IPS-NIHi11 (cell line): ENCODE results near the gene GSX2.
"Not testable (repeated sequence)": the region's sequence is repeated elsewhere in the genome, so short reads cannot be mapped to it uniquely, and the experiment has no call there.

ENCODE experiments used
- DNase-seq: peaks from one replicate; pipeline ENCODE4 v3.0.0; 2012; ENCODE audit warnings: mixed read lengths, low spot score

The GSX2 gene

DNA sequence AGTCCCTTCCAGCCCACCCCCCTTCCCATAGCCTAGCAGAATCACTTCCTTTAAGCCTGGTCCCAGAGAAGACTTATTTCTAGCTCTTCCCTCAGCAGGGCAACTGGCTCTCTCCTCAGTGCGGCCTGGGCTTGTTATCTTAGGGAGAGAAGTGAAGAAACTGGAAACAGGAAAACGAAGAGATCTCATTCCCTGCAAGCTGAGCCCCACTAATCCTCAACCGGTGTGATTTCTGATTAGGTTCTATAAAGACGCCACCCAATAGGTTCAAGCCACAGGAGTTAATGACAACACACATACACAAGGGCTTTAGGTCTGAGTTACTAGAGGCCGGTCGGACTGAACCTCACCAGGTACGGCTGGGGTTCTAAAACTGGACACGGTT, 3.2 kb downstream of the GSX2 start:
- DNase-seq: no peak

DNA sequence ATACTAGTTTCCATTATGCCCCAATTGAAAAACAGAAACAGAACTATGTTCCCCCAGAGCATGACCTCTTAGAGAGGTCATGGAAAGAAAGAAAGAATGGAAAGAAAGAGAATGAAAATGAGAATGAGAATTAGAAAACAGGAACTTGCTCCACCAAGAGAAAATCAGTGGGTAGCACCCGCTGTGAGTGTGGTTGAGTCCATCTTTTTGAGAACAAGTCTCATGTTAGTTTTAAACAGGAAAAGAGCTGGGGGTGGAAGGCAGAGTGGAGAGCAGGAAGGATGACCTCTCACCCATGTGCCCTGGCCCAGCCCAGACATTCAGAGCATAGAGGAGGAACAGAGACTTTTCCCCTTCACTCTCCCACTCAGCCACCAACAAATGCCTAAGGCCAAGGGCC, 4.9 kb downstream of the GSX2 start:
- no peak for DNase-seq

DNA sequence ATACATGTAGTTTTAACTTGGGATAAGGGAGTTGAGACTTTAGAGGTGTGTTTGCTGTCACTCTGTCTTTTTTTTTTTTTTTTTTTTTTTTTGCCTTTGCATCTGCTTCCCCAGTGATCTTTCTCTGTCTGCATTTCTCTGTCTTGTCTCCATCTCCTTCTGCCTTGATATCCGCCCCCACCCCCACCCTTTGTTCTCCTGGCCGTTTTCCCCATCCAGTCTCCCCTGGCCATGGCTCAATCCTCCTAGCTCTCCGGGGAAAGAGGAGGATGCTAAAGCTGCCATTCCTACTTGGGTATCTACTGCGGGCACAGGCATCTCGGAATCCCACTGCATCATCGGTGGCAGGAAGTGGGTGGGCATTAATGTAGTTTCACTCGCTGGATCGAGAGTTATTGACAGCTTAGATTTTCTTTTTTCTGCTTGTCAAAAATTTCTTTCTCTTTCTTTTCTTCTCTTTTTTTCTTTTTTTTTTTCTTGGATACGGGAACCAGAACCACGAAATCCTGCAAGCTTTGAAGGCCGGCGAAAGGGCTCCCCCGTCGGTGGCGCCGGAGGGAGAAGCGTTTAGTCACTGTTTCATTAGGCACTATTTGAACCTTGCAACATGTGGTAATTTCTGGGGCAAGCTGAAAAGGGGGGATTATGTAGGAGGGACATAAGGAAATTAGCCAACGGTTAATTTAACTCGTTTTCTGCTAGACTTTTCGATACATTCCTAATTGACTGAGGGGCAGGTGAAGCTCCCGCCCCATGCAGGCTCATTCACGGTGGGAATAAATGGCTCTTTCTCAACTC, 8.2 kb downstream of the GSX2 start:
- DNase-seq: no peak

DNA sequence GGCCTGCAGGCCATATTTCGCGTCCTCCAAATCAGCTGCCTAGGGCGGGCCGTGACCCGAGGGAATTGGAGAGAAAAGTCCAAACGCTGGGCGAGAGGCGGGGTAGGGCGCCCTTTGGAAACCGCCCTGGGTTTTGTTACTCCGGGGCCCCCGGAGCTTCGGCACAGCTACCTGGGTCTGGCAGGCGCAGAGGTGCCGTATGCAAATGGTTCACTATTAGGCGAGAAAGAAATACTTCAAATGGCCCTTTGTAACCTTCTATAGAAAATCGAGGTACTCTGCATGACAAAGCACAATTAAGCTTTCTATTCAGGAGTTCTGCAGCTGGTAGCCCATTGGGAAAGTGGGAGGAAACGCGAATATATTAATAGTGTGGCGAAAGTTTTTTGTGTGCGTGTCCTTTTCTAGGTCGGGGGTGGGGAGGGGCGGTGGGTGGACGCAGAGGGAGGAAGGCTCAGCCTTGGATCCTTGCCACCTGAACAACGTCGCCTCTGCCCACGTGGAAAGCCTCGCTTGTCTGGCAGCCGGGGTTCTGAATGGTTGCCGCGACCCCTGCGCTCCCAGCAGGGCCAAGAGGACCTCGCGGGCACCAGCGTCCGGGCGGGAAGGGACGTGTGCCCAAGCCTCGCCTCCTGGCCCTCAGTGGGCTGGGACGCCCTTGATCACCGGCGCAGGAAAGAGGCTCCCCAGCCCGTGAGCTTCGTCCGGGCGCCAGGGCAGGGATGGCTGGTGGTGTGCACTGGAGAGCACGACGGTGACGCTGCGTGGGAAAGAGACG, 9.5 kb downstream of the GSX2 start:
- DNase-seq: no peak

DNA sequence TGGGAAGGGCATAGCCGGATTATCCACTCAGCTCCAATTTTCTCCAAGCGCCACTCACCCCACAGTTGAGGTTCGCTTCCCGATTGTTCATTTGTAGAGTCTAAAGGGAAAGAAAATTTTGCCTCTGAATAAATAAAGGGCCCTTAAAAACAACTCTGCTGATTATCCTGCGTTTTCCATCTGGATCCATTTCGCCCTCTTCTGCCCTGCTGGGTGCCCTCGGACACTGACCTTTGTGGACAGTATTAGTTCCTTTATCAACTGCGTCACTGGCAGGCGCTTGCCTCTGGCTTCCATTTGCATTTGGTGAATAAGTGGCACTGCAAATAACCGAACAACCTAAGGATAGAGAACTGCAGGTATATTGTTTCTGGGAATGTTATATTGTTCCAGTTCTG, 10.1 kb downstream of the GSX2 start:
- DNase-seq: no peak

DNA sequence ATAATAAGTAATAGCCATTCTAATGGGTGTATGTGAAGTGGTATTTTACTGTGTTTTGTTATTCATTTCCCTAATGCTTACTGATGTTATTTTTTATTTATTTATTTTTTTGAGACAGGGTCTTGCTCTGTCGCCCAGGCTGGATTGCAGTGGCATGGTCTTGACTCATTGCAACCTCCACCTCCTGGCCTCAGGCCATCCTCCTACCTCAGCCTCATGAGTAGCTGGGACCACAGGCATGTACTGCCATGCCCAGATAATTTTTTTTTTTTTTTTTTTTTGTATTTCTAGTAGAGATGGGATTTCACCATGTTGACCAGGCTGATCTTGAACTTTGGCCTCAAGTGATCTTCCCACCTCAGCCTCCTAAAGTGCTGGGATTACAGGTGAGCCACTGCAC, 13.2 kb downstream of the GSX2 start:
- DNase-seq: not testable (repeated sequence)

DNA sequence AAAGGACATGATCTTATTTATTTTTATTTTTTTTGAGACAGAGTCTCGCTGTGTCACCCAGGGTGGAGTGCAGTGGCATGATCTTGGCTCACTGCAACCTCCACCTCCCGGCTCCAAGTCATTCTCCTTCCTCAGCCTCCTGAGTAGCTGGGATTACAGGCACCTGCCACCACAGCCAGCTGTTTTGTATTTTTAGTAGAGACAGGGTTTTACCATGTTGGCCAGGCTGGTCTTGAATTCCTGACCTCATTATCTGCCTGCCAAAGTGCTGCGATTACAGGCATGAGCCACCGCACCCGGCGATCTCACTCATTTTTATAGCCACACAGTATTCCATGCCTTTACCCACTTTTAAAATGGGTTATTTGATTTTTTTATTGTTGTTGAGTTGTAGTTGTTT, 16.3 kb downstream of the GSX2 start:
- DNase-seq: not testable (repeated sequence)

DNA sequence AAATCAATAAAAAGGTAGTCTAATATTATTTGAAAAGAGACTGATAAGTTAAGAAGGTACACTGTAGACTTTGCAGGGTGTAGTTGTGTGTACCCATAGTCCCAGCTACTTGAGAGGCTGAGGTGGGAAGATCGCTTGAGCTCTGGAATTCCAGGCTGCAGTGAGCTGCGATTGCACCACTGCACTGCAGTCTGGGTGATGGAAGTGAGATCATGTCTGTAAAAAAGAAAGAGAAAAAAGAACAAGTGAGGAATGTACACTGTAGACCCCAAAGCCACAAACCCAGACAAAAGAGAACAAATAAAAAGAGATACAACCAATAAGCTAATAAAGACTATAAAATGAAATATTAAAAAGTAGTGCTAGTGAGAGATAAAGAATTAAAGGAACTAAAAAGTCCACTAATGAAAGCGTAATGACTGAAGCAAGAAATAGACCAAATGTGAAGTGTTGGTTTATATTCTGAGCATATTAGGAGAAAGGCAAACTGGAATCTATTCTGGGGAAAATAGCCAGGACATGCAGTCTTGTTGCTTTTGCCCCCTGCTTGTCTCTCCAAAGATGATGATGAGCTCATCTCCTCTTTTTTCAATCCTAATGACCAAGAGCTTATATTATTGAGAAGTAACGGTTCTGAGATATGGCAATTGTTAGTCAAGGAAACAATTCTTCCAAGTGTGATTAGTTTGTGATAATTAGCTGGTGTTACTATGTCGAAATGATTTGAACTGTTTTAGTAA, 19.1 kb downstream of the GSX2 start:
- no peak for DNase-seq

DNA sequence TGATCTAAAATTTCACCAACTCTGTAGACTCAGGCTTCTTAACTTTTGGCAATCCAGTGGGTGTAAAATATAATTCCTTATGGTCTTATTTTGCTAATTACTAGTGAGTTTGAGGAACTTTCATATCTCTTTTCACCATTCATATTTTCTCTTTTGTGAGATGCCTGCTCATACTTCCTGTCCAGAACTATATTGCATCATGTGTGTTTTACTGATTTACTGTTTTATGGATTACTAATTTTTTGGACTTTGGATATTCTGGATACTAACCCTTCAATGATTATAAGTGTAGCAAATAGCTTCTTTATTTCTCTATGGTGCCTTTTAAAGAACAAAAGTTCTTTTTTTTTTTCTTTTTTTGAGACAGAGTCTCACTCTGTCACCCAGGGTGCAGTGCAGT, 20.6 kb downstream of the GSX2 start:
- no peak for DNase-seq

DNA sequence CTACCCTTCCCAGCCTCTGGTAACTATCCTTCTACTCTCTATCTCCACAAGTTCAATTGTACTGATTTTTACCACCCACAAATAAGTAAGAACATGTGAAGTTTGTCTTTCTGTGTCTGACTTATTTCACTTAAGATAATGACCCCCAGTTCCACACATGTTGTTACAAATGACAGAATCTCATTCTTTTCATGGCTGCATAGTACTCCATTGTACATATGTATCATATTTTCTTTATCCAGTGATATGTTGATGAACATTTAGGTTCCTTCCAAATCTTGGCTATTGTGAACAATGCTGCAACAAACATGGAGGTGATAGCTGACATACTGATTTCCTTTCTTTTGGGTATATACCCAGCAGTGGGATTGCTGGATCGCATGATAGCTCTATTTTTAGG, 27.7 kb downstream of the GSX2 start:
- DNase-seq: no peak

DNA sequence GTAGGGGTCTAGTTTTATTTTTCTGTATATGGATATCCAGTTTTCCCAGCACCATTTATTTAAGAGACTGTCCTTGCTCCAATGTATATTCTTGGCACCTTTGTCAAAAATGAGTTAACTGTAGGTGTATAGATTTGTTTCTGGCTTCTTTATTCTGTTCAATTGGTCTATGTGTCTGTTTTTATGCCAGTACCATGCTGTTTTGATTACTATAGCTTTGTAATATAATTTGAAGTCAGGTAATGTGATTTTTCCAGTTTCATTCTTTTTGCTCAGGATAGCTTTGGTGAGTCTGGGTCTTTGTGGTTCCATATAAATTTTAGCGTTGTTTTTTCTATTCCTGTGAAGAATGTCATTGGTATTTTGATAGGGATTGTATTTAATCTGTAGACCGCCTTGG, 28.7 kb downstream of the GSX2 start:
- DNase-seq: not testable (repeated sequence)

DNA sequence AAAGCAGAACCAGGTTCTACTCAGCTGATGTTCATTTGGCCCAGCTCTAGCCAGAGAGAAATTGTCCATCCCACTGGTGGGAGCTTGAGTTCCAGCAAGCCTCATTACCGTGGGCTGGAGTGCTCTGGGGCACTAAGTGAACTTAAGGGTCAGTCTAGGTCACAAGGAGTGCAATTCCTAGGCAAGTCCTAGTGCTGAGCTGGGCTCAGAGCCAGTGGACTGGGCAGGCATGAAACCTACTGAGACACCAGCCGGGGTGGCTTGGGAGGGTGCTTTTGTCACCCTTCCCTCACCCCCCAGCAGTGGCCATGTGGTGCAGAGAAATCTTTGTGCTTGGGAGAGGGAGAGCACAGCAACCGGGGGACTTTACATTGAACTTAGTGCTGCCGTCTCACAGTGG, 39.4 kb downstream of the GSX2 start:
- DNase-seq: no peak

DNA sequence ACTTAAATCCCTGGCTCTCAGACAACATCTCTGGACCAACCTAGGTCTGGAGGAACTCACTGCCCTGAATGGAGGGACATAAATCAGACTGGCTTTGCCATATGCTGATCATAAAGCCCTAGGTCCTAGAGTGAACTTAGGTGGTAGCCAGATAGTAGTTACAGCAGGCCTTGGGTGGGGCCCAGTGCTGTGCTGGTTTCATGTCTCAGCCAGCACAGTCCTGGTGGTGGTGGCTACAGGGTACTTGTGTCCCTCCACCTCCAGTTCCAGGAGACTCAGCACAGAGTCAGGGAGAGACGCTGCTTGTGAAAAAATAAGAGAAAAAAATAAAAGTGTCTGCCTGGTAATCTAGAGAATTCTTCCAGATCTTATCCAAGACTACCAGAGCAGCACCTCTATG, 40.3 kb downstream of the GSX2 start:
- DNase-seq: no peak

DNA sequence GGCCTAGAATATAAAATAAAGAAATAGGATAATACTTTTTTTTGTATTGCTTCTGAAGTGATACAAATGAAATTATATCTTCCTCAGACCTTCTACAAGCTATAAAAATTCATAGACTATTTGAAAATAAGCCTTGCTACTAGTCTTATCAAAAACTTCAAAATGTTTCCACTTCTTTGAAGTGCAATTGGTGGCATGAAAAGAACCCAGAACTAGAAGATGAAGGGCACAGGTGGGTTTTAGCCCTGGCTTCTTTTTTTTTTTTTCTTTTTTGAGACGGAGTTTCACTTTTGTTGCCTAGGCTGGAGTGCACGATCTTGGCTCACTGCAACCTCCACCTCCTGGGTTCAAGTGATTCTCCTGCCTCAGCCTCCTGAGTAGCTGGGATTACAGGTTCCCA, 44.2 kb downstream of the GSX2 start:
- no peak for DNase-seq

DNA sequence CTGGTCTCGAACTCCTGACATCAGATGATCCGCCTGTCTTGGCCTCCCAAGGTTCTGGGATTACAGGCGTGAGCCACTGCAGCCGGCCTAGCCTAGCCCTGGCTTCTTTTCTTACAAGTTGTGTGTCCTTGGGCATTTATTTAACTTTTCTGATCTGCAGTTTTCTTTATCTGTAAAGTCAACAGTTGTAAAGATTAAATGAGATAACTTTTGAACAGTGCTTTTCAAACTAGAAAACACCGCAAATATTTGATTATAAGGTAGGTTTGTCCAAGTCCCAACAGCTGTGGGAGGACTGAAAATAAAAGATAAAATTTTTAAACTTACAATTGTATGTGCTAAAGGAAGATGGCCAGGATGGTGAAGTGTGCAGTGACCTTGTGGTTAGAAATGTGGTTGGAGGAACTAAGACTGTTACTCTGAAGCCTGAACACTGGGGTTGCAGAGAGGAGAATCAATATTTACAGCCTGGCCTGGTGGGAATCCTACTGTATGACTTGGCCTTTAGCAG, 44.8 kb downstream of the GSX2 start:
- no peak for DNase-seq

DNA sequence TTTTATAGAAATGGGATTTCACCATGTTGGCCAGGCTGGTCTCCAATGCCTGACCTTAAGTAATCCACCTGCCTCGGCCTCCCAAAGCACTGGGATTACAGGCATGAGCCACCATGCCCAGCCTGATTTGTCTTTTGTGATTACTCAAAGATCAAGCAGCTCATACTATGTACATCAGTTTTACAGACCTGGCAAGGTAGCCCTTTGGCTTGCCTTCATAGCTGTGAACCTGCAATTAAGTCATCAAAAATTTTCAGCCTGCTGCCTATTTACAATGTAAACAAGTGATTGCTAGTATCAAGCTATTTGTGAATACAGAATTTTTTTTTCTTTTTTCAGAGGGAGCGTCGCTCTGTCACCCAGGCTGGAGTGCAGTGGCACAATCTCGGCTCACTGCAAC, 46.2 kb downstream of the GSX2 start:
- no peak for DNase-seq

DNA sequence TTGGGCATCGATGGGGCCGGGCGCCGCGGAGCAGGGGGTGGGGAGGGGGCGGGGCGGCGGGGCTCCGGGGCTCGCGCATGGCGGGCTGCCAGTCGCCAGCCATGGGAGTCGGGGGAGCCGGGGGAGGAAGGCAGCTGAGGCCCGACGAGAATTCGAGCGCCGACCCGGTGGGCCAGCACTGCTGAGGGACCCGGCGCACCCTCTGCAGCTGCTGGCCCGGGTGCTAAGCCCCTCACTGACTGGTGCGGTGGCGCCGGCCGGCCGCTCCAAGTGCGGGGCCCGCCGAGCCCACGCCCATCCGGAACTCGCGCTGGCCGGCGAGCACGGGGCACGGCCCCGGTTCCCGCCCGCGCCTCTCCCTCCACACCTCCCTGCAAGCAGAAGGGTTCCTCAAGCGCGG, 49.4 kb downstream of the GSX2 start:
- DNase-seq: no peak
